ENCODE measurements around the gene CXXC5. TPM values are rescaled to one million over a fixed set of nuclear protein-coding genes. Genes with fewer than 3 reads are reported as not detected.
A peak's percentile ranks its signal among the peaks of the same experiment; 100 is the strongest.

CXXC5 gene
- total and polyA plus RNA-seq, 9 of the 15 experiments (the other 6 are each of a cell fraction or from before 2014, with no cell fraction given): 1.9 to 123 (median 45.8) TPM

DNA sequence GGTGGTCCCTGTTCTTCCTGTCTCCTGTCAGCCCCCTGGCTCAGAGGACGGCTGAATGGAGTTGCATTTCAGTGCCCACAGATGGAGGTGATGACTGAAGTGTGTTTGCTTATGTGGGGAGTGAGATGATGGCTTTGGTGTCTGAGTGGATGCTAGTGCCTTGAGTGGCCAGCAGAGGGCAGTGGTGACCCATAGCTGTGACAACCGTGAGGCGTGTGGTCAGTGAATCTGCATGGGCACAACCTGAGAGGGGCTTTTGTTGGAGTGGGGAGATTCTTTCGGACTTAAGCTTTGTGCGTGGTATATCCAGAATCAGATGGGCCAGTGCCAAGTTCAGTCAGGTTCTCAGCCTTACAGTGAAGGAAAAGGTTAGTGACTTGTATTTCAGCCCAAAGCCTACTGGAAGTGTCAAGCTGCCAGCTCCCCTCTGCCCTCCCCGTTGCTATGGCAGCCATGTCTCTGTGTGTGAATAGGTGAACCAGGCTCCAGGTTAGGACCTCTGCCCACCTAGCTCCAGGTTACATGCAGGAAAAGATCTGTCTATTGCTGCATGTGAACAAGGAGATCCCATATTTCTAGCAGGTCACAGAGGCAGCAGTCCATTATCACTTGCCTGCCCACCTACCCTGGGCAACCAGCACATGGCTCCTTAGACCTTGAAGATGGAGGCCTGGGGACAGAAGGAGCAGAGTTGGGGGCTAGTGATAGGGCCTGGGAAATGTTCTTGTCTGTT, 14.7 kb upstream of the CXXC5 start (continued):
- TF ChIP-seq, protein P1, sequence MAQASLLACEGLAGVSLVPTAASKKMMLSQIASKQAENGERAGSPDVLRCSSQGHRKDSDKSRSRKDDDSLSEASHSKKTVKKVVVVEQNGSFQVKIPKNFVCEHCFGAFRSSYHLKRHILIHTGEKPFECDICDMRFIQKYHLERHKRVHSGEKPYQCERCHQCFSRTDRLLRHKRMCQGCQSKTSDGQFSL (CRISPR knock-in tag; IDR thresholded peaks at IDR 0.05): no peak
- TF ChIP-seq, protein P1 (tag; IDR thresholded peaks at IDR 0.05): no peak
- no peak for TF ChIP-seq ZFPM2 (CRISPR knock-in tag; IDR thresholded peaks at IDR 0.05)
- TF ChIP-seq RNF2 (IDR thresholded peaks at IDR 0.05): no peak
- TF ChIP-seq WHSC1 (IDR thresholded peaks at IDR 0.05; ENCODE audit: low read length): no peak
- TF ChIP-seq KDM4B (IDR thresholded peaks at IDR 0.05; ENCODE audit: borderline replicate concordance in 2 of 2, low read depth in 1 of 2): no peak
- TF ChIP-seq NFRKB (IDR thresholded peaks at IDR 0.05; ENCODE audit: low read depth): no peak
- no peak for TF ChIP-seq ZNF282 (CRISPR knock-in tag; IDR thresholded peaks at IDR 0.05)
- TF ChIP-seq, protein P2, sequence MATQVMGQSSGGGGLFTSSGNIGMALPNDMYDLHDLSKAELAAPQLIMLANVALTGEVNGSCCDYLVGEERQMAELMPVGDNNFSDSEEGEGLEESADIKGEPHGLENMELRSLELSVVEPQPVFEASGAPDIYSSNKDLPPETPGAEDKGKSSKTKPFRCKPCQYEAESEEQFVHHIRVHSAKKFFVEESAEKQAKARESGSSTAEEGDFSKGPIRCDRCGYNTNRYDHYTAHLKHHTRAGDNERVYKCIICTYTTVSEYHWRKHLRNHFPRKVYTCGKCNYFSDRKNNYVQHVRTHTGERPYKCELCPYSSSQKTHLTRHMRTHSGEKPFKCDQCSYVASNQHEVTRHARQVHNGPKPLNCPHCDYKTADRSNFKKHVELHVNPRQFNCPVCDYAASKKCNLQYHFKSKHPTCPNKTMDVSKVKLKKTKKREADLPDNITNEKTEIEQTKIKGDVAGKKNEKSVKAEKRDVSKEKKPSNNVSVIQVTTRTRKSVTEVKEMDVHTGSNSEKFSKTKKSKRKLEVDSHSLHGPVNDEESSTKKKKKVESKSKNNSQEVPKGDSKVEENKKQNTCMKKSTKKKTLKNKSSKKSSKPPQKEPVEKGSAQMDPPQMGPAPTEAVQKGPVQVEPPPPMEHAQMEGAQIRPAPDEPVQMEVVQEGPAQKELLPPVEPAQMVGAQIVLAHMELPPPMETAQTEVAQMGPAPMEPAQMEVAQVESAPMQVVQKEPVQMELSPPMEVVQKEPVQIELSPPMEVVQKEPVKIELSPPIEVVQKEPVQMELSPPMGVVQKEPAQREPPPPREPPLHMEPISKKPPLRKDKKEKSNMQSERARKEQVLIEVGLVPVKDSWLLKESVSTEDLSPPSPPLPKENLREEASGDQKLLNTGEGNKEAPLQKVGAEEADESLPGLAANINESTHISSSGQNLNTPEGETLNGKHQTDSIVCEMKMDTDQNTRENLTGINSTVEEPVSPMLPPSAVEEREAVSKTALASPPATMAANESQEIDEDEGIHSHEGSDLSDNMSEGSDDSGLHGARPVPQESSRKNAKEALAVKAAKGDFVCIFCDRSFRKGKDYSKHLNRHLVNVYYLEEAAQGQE (IDR thresholded peaks at IDR 0.05; ENCODE audit: borderline replicate concordance): peak; percentile 86
- TF ChIP-seq, protein P2 (CRISPR knock-in tag; IDR thresholded peaks at IDR 0.05; ENCODE audit: low read depth): no peak
- TF ChIP-seq MED1 (CRISPR knock-in tag; IDR thresholded peaks at IDR 0.05; ENCODE audit: borderline replicate concordance): no peak
- no peak for TF ChIP-seq EP300 (IDR thresholded peaks at IDR 0.05; ENCODE audit: low read length)
- no peak for TF ChIP-seq SNIP1 (IDR thresholded peaks at IDR 0.05; ENCODE audit: low read depth)
- no peak for TF ChIP-seq CUX1 (CRISPR knock-in tag; IDR thresholded peaks at IDR 0.05)
- TF ChIP-seq SUPT5H (IDR thresholded peaks at IDR 0.05): 0 out of 2 replicates have a peak, but pooled peaks have one; percentile 20

All from K562 (cell line).